ENCODE results near the gene ZBTB7C.

The ZBTB7C gene

GRCh38 chr18:48207733-48208132 is 201.4 kb downstream of the ZBTB7C start:
- DNase-seq (ENCODE audit: low read depth, low spot score): no peak
- H3K27me3 ChIP-seq (ENCODE audit: insufficient read depth, insufficient read length): no peaks in the 10 kb centered on the region
- no peak overlapping the region for H3K9ac ChIP-seq (ENCODE audit: insufficient read length, low read depth)
- no peak overlapping the region for H3K4me3 ChIP-seq (ENCODE audit: insufficient read length, low read depth)
- peaks cover 1% of the 10 kb centered on the region; the same call in 1 of the 2 replicates for H3K9me3 ChIP-seq (ENCODE audit: insufficient read depth, low read length)
- no peaks in the 10 kb centered on the region for H3K4me1 ChIP-seq (ENCODE audit: insufficient read depth, insufficient read length)
- H3K36me3 ChIP-seq (ENCODE audit: insufficient read depth, insufficient read length, low read length): no peaks in the 10 kb centered on the region
- TF ChIP-seq SUZ12 (IDR thresholded peaks at IDR 0.05; ENCODE audit: extremely low read depth, insufficient read depth, insufficient read length) (no peak), ZNF274 (IDR thresholded peaks at IDR 0.05; ENCODE audit: low read depth, low read length) (no peak), YY1 (IDR thresholded peaks at IDR 0.05; ENCODE audit: insufficient read depth, insufficient read length) (no peak)

GRCh38 chr18:48206887-48207286 is 202.3 kb downstream of the ZBTB7C start:
- TF ChIP-seq YY1 (IDR thresholded peaks at IDR 0.05; ENCODE audit: insufficient read depth, insufficient read length) (no peak), ZNF274 (IDR thresholded peaks at IDR 0.05; ENCODE audit: low read depth, low read length) (no peak), SUZ12 (IDR thresholded peaks at IDR 0.05; ENCODE audit: extremely low read depth, insufficient read depth, insufficient read length) (no peak)
- H3K9me3 ChIP-seq (ENCODE audit: insufficient read depth, low read length): no peaks in the 10 kb centered on the region; the same call in 1 of the 2 replicates
- H3K4me1 ChIP-seq (ENCODE audit: insufficient read depth, insufficient read length): peaks cover 3% of the 10 kb centered on the region
- H3K4me3 ChIP-seq (ENCODE audit: insufficient read length, low read depth): no peak overlapping the region
- H3K36me3 ChIP-seq (ENCODE audit: insufficient read depth, insufficient read length, low read length): no peaks in the 10 kb centered on the region
- H3K9ac ChIP-seq (ENCODE audit: insufficient read length, low read depth): no peak overlapping the region
- no peak for DNase-seq (ENCODE audit: low read depth, low spot score)
- no peaks in the 10 kb centered on the region for H3K27me3 ChIP-seq (ENCODE audit: insufficient read depth, insufficient read length)

DNA sequence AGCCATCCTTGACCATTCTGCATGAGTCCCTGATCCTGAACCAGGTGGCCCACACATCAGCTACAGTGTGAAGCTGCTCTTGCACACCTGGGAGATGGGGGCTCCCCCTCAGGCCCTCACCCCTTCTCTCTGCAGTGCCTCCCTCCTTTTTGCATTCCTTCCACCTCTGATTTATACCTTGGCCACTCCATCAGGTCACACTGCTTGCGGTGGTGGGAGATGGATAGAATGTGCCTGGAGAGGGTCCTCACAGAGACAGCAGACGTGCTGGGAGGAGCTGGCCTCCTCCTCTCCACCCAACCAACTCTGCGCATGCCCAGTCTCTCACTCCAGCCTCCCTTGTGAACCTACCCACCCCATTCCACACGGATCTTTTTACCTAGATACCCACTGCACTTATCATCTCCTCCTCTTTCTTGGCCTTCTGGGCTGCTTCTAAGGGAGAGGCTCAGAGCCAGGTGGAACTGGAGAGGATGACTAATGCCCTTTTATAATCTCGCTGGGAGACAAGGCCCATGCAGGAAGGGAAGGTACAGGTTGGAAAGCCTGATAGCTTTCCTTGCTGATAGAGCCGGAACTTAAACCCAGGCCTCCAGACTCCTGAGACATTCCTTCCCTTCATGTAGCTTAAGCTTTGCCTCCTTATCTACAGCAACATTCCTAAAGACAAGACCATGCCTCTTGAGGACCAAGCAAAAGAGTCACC is 205.1 kb downstream of the ZBTB7C start:
- no peak overlapping the region for H3K9ac ChIP-seq (ENCODE audit: insufficient read length, low read depth)
- no peak overlapping the region for H3K4me3 ChIP-seq (ENCODE audit: insufficient read length, low read depth)
- no peak for TF ChIP-seq YY1 (IDR thresholded peaks at IDR 0.05; ENCODE audit: insufficient read depth, insufficient read length)
- TF ChIP-seq SUZ12 (IDR thresholded peaks at IDR 0.05; ENCODE audit: extremely low read depth, insufficient read depth, insufficient read length): no peak
- TF ChIP-seq ZNF274 (IDR thresholded peaks at IDR 0.05; ENCODE audit: low read depth, low read length): no peak
- no peaks in the 10 kb centered on the region for H3K9me3 ChIP-seq (ENCODE audit: insufficient read depth, low read length)
- DNase-seq (ENCODE audit: low read depth, low spot score): no peak
- no peaks in the 10 kb centered on the region for H3K27me3 ChIP-seq (ENCODE audit: insufficient read depth, insufficient read length)
- H3K4me1 ChIP-seq (ENCODE audit: insufficient read depth, insufficient read length): peaks cover 3% of the 10 kb centered on the region
- no peaks in the 10 kb centered on the region for H3K36me3 ChIP-seq (ENCODE audit: insufficient read depth, insufficient read length, low read length)

- no peaks in the 10 kb centered on the region for H3K36me3 ChIP-seq (ENCODE audit: insufficient read depth, insufficient read length, low read length)
- no peak for DNase-seq (ENCODE audit: low read depth, low spot score)
- no peaks in the 10 kb centered on the region for H3K9me3 ChIP-seq (ENCODE audit: insufficient read depth, low read length)
- H3K4me1 ChIP-seq (ENCODE audit: insufficient read depth, insufficient read length): peaks cover 3% of the 10 kb centered on the region
- TF ChIP-seq YY1 (IDR thresholded peaks at IDR 0.05; ENCODE audit: insufficient read depth, insufficient read length): no peak
- TF ChIP-seq SUZ12 (IDR thresholded peaks at IDR 0.05; ENCODE audit: extremely low read depth, insufficient read depth, insufficient read length): no peak
- TF ChIP-seq ZNF274 (IDR thresholded peaks at IDR 0.05; ENCODE audit: low read depth, low read length): no peak
- H3K27me3 ChIP-seq (ENCODE audit: insufficient read depth, insufficient read length): no peaks in the 10 kb centered on the region
- H3K4me3 ChIP-seq (ENCODE audit: insufficient read length, low read depth): no peak overlapping the region
- H3K9ac ChIP-seq (ENCODE audit: insufficient read length, low read depth): no peak overlapping the region
These were observed 205.8 kb downstream of the ZBTB7C start for GRCh38 chr18:48203288-48203945.

GRCh38 chr18:48202350-48203260 is 206.6 kb downstream of the ZBTB7C start:
- H3K4me1 ChIP-seq (ENCODE audit: insufficient read depth, insufficient read length): peaks cover 3% of the 10 kb centered on the region
- no peak for DNase-seq (ENCODE audit: low read depth, low spot score)
- no peaks in the 10 kb centered on the region for H3K27me3 ChIP-seq (ENCODE audit: insufficient read depth, insufficient read length)
- no peaks in the 10 kb centered on the region for H3K36me3 ChIP-seq (ENCODE audit: insufficient read depth, insufficient read length, low read length)
- H3K9me3 ChIP-seq (ENCODE audit: insufficient read depth, low read length): no peaks in the 10 kb centered on the region
- H3K9ac ChIP-seq (ENCODE audit: insufficient read length, low read depth): no peak overlapping the region
- no peak overlapping the region for H3K4me3 ChIP-seq (ENCODE audit: insufficient read length, low read depth)
- TF ChIP-seq SUZ12 (IDR thresholded peaks at IDR 0.05; ENCODE audit: extremely low read depth, insufficient read depth, insufficient read length) (no peak), ZNF274 (IDR thresholded peaks at IDR 0.05; ENCODE audit: low read depth, low read length) (no peak), YY1 (IDR thresholded peaks at IDR 0.05; ENCODE audit: insufficient read depth, insufficient read length) (no peak)

DNA sequence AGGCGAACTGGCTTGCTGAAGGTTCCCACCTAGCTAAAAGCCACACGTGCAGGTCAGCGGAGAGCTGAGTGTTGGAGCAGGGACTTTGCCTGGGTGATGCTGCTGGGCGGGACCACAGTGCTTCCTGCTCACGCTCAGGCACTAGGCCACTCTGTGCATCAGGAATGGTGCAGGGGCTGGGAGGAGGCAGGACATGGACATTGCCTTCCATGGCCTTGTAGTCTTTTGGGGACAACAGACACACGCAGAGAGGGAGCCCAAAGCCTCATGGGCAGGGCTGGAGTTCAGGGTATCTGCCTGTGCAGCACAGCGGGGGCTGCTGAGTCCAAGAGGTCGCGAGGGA is 207.2 kb downstream of the ZBTB7C start:
- H3K36me3 ChIP-seq (ENCODE audit: insufficient read depth, insufficient read length, low read length): no peaks in the 10 kb centered on the region
- TF ChIP-seq YY1 (IDR thresholded peaks at IDR 0.05; ENCODE audit: insufficient read depth, insufficient read length) (no peak), ZNF274 (IDR thresholded peaks at IDR 0.05; ENCODE audit: low read depth, low read length) (no peak), SUZ12 (IDR thresholded peaks at IDR 0.05; ENCODE audit: extremely low read depth, insufficient read depth, insufficient read length) (no peak)
- no peak overlapping the region for H3K9ac ChIP-seq (ENCODE audit: insufficient read length, low read depth)
- H3K27me3 ChIP-seq (ENCODE audit: insufficient read depth, insufficient read length): no peaks in the 10 kb centered on the region
- no peak for DNase-seq (ENCODE audit: low read depth, low spot score)
- no peak overlapping the region for H3K4me3 ChIP-seq (ENCODE audit: insufficient read length, low read depth)
- H3K4me1 ChIP-seq (ENCODE audit: insufficient read depth, insufficient read length): peaks cover 3% of the 10 kb centered on the region
- no peaks in the 10 kb centered on the region for H3K9me3 ChIP-seq (ENCODE audit: insufficient read depth, low read length)

Data from NT2/D1 (cell line).